Head of caudate nucleus (tissue), 42 donors: ENCODE results near the gene PNPLA1.

ENCODE experiments used
- DNase-seq, 42 donors: peaks; one replicate each; pipeline versions ENCODE4 v3.0.0 to v3.0.0-alpha.2; 2020 to 2021; ENCODE audit warnings: mixed read lengths in 7 of 42
- intact Hi-C: fragments of 100-400 bp; cut with DNase I; formaldehyde crosslinking; loops from one replicate; pipeline ENCODE4 v1.15.0; 2022

Gene PNPLA1

DNA sequence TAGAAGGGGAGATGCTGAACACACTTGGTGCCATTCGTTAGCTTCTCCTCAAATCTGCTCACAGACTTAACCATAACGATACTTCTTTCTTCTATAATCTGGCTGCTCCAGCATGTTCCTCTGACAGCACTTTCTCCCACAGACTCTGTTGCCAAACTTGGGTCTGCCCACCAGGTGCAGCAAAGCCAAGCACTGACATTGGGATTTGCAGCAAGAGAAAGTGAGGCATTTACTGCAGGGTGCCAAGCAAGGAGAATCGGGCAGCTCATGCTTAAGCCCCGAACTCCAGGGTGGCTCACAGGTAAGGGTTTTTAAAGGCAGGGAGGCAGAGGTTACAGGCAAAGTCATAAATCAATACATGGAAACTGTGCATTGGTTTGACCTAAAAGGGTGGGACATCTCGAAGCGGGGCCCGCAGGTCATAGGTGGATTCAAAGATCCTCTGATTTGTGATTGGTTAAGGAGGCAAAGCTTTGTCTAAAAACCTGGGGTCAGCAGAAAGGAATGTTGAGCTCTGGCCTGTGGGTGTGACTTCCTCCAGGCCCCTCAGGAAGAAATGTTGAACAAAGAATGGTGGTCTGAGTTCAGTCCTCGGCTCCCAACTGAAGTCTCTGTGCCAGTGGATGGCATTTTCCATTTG lies 25.1 kb upstream of the PNPLA1 start:
- DNase-seq, result peak in 10 of 42 donors; percentile 16 to 63 (median 30)
- intact Hi-C loops, result no loop called here

DNA sequence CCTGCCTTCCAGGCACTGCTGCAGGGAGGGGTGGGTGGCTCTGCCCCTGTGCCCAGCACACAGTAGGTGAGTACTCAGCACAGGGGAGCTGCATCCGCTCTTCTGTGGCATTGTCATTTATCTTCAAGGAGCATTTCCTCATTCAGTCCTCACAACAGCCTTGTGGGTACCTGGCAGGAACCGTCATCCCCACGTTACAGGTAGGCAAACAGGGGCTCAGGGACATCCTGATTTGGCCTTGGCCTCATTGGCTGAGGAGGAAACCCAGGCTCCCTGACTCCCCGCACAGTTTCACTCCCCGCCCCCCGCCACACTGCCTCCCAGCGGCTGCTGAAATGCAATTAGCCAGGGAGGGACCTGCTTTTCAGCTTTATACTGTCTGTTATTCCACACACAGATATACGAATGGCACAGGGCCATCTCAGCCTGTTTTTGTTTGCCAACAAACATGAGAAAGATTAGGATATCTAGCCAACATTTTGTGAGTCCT lies 24.2 kb upstream of the PNPLA1 start:
- intact Hi-C loops, result no loop called here
- DNase-seq, result peak in 1 of 42 donors; percentile 13

DNA sequence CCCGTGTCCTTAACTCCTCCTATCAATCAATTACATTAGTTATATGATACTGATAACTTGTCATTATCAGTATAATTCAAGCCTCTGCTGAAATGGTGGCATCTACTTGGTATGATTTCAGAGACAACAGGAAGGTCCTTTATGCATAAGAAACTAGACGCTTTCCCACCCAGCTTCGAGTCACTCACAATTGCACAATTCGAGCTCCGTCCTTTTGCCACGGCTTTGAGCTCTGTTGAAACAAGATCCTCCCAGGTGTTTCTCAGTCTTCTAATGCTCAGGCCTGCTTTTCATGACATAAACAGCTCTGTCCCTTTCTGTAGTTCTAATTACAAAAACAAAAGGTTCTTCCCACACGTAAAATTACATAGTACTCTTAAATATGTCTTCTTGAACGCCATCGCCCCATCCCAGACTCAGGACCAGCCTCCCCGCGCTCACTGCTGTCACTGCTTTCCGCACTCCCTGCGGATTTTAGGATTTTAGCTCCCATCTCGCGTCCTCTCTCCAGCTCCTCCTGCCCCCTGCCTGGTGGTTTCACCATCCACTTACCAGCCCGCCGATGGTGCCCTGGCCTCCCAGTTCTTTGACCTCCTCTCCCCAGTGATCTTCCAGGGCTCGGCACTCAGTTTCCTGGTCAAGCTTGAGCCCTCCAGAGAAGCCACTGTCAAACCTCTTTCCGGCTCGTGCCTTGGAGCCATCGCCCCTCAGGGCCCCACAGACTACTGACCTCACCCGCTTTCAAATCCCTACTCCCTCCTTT lies 23.2 kb upstream of the PNPLA1 start:
- no peak for DNase-seq
- intact Hi-C loops, result no loop called here

DNA sequence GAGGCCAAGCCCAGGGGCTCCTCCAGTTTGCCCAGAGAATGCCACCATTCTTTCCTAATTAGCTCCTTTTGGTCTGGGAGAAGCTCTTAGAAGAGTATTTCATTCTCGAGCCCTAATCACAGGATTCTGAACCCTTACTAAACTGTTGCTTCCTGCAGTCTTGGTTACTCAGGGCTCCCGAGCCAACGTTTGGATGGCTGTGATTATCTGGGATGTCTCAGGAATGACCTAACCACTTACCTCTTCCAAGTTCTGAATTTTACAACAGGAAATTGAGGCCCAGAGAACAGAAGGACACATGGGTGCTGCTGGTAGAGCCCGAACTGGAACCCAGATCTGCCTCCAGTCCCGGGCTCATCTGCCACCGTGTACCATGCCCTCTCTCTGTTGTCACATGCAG lies 22.2 kb upstream of the PNPLA1 start:
- DNase-seq, result no peak

DNA sequence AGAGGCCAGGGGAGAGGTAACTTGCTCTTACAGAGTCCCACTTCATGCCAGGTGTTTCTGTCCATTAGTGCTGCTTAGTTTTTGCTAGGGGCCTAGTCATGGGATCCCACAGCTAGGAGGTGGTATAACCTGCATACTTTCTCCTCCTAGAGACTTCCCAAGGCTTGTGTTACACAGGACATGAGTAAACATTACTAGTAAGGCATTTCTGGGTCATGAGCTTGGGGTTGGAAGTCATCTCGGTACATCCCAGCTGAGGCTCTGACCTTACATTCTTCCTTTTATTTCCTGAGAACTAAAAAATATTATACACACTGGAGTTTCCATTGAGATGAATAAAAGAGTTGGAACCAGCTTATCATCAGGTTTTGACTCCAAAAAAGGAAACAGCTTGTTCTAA lies 20.9 kb upstream of the PNPLA1 start:
- DNase-seq, result no peak
- intact Hi-C loops, result no loop called here

More for the DNA sequence above, 22.2 kb upstream of the PNPLA1 start:
- intact Hi-C loops, result no loop called here

DNA sequence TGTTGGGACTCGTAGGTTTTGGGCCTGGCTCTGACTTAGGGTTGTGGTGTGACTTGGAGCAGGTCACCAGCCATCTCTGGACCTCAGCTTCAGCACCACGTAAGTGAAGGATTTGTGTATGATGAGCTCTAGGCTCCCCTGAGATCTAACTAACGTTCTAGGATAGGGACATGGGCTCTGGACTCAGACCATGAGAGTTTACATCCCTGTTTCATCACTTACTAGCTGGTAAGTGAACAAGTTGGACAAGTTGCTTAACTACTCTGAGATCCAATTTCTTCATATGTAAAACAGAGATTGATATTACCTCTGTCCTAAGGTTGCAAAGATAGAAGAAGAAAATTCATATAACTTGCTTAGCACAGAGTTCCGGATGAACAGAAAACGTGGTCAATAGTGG lies 20.3 kb upstream of the PNPLA1 start:
- no peak for DNase-seq
- intact Hi-C loops, result no loop called here

DNA sequence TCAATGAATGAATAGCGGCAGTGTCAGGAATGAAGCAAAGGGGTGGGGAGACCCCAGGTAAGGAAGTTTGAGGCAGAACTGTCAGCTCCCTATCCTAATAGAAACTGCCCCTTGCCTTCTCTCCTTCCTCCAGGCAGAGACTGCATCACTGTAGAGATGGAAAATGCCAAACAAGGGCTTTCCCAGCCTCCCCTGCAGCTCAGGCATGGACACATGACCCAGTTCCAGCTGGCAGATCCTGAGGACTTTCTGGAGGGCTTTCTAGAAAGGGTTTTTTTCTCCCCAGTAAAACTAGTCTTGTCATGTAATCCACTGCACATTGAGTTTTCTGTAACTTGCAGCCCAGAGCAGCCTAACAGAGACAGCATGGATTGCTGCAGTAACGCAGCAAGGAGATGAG lies 17.9 kb upstream of the PNPLA1 start:
- peak in 2 of 42 donors; percentile 13 to 14 for DNase-seq
- intact Hi-C loops, result no loop called here

DNA sequence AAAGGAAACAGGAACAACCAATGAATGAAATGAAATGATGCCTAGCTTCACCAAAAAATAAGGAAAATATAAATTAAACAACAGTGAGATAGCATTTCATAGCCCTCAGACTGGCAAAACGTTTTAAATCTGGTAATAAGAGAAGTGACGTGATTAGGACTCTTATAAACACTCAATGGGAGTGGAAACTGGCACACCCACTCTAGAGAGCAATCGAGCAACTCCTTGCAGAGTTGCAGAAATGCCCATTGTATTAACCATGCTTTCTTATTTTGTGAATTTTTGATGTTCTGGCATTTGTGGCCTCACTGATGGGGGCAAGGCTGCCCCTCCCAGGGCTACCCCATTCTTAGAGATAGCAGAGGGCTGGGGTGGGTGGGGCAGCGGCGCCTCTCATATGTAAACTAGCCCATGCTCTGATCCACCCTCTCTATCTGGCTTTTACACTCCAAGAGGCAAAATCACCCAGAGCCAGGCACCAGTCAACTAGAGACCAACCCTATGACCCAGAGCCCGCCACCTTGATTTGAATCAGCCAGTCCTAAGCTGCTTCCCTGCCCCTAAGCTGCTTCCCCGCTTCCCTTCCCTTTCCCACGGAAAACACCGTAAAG lies 6.4 kb upstream of the PNPLA1 start:
- intact Hi-C loops, result no loop called here
- DNase-seq, result peak in 1 of 42 donors; percentile 23

DNA sequence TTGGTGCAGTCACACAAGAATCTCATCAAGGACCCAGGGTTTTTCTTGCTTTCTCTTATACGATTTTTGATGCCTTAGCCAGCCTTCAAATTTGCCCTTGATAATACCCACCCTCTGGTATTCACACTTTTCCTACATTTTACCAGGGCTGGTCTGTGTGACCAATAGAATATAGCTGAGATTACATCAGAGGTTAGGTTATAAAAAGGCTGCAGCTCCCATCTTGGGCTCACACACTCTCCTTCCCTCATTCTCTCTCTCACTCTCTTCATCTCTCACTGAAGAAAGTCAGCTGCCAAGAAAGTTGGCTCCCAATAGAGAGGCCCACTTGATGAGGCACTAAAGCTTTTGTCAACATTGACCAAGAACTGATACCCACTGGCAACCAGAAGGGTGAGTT lies 4.1 kb upstream of the PNPLA1 start:
- no peak for DNase-seq
- intact Hi-C loops, result no loop called here

DNA sequence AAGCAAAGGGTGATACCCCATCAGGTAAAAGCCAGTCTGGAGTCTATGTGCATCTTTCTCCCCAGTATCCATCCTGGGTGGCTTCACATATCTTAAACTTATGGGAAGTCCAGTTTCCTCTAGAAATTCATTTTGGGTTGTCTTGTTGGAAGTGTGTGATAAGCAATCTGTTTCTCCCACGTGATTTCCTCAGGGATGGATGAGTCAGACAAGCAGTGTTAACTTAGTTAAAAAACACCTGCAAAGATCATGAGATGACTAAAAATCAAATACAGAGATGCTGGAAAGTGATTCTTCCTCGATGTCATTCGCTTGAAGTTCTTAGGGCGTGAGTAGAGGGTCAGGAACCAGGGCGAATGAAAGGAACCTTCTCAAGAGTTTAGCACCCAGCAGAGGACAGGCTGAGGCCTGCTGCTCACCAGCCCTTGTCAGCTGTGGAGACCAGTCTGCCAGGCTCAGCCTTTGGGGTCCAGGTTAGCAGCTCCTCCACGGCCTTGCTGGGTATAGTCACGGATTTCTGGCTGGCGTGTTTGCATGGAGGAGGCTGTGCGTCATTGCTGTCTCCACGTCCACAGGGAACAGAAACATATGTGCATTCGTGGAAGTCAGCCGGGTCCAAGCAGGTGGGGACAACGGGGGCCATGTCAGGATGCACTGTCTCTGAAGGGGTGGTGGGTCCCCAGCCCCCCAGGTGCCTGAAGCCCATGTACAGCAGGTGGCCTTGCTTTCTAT lies 2.8 kb upstream of the PNPLA1 start:
- DNase-seq, result peak in 14 of 42 donors; percentile 11 to 64 (median 37)

DNA sequence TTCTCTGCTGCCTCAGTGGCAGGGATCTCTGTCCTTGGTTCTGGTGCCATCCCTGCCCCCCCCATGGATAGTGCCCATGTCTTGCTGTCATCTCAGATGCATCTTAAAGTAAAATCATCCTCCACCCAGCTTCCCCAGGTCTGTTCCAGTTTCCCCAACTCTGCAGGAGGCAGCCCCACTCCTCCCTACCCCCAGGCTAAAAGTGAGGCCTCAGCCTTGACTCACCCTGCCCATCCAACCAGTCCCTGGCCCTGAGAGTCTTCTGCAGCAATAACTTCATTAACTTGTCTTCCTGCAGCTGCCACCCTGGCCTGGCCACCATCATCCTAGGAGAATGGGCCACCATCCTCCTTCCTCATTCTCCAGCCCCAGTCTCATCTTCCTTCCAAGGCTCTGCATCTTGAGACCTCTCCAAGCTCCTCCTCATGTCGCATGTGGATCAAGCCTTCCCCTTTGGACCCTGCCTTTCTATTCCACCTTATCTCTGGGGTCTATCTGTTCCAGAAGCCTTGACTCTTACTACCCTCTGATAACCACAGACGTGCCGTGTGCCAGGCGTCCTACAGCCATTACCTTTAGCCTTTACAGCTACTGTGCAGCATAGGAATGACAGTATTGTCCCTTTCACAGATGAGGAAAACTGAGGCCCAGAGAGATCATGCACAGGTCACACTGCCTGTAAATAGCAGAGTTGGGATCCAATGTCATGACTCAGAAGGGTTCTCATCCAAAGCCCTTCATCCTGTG lies 2.0 kb upstream of the PNPLA1 start:
- DNase-seq, result no peak
- intact Hi-C loops, result no loop called here

More for the DNA sequence above, 2.8 kb upstream of the PNPLA1 start:
- intact Hi-C loops, result no loop called here

DNA sequence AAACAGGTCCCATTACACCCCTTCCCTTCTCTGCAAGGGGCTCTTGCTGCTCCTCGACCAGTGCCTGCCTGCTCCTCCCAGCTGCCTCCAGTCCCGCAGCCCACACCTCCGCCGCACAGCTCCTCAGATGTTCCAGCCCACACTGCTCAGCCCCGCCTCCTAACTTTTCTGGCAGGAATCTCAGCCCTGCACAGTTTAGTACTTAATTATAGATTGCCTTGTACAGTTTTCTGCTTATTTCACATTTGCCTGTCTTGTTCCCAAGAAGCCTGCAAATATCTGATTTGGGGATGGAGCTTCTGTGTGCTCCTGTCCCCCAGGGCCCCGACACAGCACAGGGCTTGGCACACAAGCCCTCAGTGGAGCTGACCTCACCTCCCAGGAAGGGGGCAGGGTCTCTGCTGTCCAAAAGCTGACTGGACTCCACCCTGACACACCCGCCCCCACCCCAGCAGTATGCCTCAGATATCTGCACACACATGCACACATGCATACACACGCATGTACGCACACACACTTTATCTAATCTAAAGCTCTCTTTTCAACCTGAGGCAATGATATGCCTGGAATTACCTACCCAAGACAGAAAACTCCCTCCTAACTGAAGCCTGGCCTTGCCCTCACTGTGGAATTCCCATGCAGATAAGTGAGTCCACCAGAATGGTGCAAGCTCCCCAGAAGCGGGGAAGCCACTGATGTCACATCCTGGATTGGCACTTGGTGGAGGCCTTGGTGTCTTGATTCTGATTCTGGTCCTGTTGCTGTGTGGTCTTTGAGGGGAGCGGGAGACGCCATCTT lies 1.2 kb upstream of the PNPLA1 start:
- intact Hi-C loops, result no loop called here
- DNase-seq, result peak; percentile 39 to 94 (median 78)

DNA sequence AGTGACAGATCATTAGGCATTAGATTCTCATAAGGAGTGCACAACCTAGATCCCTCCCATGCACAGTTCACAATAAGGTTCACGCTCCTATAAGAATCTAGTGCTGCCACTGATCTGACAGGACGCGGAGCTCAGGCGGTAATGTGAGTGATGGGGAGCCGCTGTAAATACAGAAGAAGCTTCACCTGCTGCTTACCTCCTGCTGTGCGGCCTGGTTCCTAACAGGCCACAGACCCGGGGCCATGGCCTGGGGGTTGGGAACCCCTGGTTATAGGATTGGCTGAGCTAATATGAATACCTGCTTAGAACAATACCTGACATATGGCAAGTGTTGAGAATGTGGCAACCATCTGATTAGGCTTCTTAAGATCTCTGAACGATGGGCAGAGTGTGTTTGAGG lies 2.4 kb downstream of the PNPLA1 start:
- DNase-seq, result no peak
- intact Hi-C loops, result no loop called here

DNA sequence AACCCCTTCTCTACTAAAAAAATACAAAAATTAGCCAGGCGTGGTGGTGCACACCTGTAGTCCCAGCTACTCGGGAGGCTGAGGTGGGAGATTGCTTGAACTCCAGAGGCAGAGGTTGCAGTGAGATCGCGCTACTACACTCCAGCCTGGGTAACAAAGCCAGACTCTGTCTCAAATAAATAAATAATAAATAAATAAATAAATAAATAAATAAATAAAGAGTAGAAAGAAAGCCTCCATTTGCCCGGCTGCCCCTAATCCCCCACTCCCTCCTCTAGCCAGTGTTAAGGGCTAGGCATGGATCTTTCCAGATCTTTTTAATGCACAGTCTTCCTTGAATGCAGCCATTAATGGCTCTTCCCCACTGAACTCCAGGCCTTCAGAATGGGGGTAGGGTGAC lies 3.2 kb downstream of the PNPLA1 start:
- DNase-seq, result no peak
- intact Hi-C loops, result no loop called here

DNA sequence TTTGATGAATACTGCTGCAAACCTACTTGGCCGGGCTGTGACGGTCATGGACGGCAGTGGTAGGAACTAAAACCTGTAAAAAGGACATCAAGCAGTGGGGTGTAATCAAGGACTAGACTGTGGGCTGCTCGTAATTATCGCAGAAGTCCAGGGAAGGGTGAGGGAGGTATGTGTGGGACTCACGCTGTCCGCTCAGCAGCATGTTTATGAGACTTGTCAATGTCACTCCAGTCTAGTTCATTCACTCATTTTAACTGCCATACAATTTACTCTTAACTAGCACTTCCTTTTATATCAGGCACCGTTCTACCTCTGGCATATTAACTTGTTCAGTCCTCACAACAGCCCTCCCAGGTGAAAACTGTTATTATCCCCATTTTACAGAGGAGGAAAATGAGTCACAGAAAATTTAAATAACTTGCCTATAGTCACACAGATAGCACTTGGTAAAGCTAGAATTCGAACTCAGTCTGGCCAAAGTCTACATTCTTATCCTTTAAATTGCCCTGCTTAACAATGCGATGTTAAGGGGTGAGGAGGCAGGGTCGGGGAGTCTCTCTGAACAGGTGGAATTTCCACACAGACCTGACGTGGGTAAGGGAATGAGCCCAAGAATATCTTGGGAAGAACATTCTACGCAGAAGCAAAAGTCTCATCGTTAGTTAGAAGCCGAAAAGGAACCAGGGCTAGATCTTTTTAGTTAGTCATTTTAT lies 4.1 kb downstream of the PNPLA1 start:
- intact Hi-C loops, result no loop called here
- no peak for DNase-seq

DNA sequence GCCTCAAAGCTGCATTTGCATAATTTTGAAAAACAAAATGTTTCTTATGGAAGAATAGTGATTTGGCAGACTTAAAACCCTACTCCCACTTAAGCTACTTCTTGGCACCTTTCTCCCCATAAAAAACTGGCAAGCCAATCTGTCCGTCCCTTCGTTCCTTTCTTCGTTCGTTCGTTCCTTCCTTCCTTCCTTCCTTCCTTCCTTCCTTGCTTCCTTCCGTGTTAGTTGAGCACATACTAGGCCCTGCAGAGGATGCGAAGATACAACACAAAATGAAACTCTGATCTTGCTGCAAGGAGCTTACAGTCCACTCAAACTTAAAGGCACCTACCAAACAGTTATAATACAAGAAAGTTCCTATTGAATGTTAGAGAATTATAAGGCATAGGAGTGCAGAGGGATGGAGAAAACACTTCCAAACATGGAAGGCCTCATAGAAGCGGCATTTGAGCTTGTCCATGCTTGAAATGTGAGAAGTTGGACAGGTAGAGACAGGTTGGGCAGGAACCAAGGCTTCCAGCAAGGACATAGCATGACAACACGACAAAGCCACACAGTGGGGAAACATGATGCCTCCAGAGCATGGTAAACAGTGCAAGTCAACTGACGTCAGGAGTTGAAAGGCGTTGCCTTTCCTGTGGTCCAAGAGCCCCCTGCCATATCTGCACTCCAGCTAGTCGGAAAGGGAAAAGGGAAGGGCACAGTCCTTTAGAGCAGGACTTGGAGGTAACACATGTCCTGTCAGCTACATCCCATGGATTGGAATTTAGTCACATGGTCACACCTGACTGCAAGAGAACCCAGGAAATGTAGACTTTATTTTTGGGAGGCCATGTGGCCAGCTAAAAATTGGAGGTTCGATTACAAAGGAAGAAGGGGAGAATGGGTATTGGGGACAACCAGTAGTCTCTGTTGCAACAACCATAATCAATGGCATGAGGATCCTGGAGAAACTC lies 7.0 kb downstream of the PNPLA1 start:
- intact Hi-C loops, result no loop called here

More for the DNA sequence above, 7.0 kb downstream of the PNPLA1 start:
- no peak for DNase-seq
